GM12878 (cell line): ENCODE results near the gene RASAL1. TPM values are rescaled to one million over a fixed set of nuclear protein-coding genes. Genes with fewer than 3 reads are reported as not detected.

ENCODE experiments used
- ATAC-seq: fragments of 200-7000 bp; cut with Tn5 transposase; 3 replicates; pipeline ENCODE4 v1.9.1; 2020; ENCODE audit warnings: mild to moderate bottlenecking, moderate library complexity
- BruUV-seq: library from RNA; stranded (reverse); fragments of 400-500 nt; replicated peaks from 2 replicates; lab custom pipeline; 2021; lab: Mats Ljungman, UMichigan
- CTCF ChIA-PET: fragments of 300-600 bp; sonication (Branson Sonifier 250); formaldehyde crosslinking; extraction: SDS; loops from one replicate; lab custom pipeline; 2021; ENCODE audit warnings: inconsistent platforms; lab: Yijun Ruan, JAX
- POLR2A ChIA-PET: fragments of 350-600 bp; formaldehyde crosslinking; extraction: SDS; loops from one replicate; lab custom pipeline; 2021; ENCODE audit warnings: inconsistent platforms; lab: Charles Lee
- RAD21 ChIA-PET: fragments of 300-600 bp; sonication (Branson Sonifier 250); formaldehyde crosslinking; loops from one replicate; lab custom pipeline; 2023; ENCODE audit warnings: antibody characterized with exemption; ENCODE audit not compliant: unreplicated experiment; lab: Charles Lee
- SMC1A ChIA-PET: fragments of 300-600 bp; sonication (Branson Sonifier 250); formaldehyde crosslinking; loops from one replicate; lab custom pipeline; 2023; ENCODE audit not compliant: unreplicated experiment, uncharacterized antibody; lab: Charles Lee
- DNase-seq: peaks from one replicate; pipeline ENCODE4 v3.0.0-alpha.2; 2011; ENCODE audit warnings: low read depth, low spot score
- FAIRE-seq: peaks from 3 replicates; lab custom pipeline; 2011; peaks lifted over from hg19 to GRCh38; lab: Jason Lieb, UNC
- H2AFZ ChIP-seq: 2 replicates; pipeline ENCODE4 v1.6.0; 2011; ENCODE audit warnings: low read depth, low read length, control low read depth; ENCODE audit not compliant: control insufficient read depth
- H3K27ac ChIP-seq: 2 replicates; pipeline ENCODE4 v1.5.1; 2011; ENCODE audit warnings: control low read depth; ENCODE audit not compliant: control insufficient read depth, insufficient read depth
- H3K27me3 ChIP-seq, 2 experiments: replicated peaks in 1 of 2; 2 replicates each; pipeline versions ENCODE4 v1.6.0 to v1.6.1; 2011; ENCODE audit warnings: low read length in 1 of 2; ENCODE audit not compliant: control insufficient read depth in 2 of 2, insufficient read depth in 2 of 2
- H3K36me3 ChIP-seq, 2 experiments: 2 replicates each; pipeline ENCODE4 v1.5.1; 2011; ENCODE audit warnings: low read length in 1 of 2; ENCODE audit not compliant: control insufficient read depth in 2 of 2, insufficient read depth in 2 of 2
- H3K4me1 ChIP-seq: 2 replicates; pipeline ENCODE4 v1.6.1; 2011; ENCODE audit warnings: mild to moderate bottlenecking, low read length, moderate library complexity, mixed read lengths; ENCODE audit not compliant: control insufficient read depth, insufficient read depth
- H3K4me2 ChIP-seq: 2 replicates; pipeline ENCODE4 v1.6.0; 2011; ENCODE audit warnings: control low read depth; ENCODE audit not compliant: control insufficient read depth, insufficient read depth
- H3K4me3 ChIP-seq: fragments of 200-600 bp; sonication (generic); 2 replicates; pipeline ENCODE4 v1.5.1; 2016
- H3K79me2 ChIP-seq: 2 replicates; pipeline ENCODE4 v1.6.0; 2011; ENCODE audit warnings: low read length; ENCODE audit not compliant: control insufficient read depth, insufficient read depth
- H3K9ac ChIP-seq: 2 replicates; pipeline ENCODE4 v1.8.0; 2011; ENCODE audit warnings: low read length, control low read depth, mixed read lengths; ENCODE audit not compliant: control insufficient read depth, insufficient read depth
- H3K9me3 ChIP-seq: replicated peaks from 3 replicates; pipeline ENCODE4 v1.5.1; 2011; ENCODE audit warnings: mild to moderate bottlenecking, low read length; ENCODE audit not compliant: control insufficient read depth, insufficient read depth
- H4K20me1 ChIP-seq: 2 replicates; pipeline ENCODE4 v1.6.0; 2011; ENCODE audit not compliant: control insufficient read depth, insufficient read depth
- BCL3 ChIP-seq: IDR thresholded peaks from 2 replicates; pipeline ENCODE4 v1.6.1; 2011; ENCODE audit warnings: borderline replicate concordance, low read depth, mild to moderate bottlenecking, moderate library complexity, low read length; ENCODE audit not compliant: insufficient read depth, poor library complexity, severe bottlenecking
- CREM ChIP-seq: IDR thresholded peaks from 2 replicates; pipeline ENCODE4 v1.6.1; 2014; ENCODE audit warnings: antibody characterized with exemption, low read depth
- ELK1 ChIP-seq: IDR thresholded peaks from 2 replicates; pipeline ENCODE4 v1.6.1; 2012; ENCODE audit warnings: low read depth, low read length, improper control_type of control experiment
- FOS ChIP-seq: IDR thresholded peaks from 3 replicates; pipeline ENCODE4 v1.6.1; 2011; ENCODE audit warnings: borderline replicate concordance; ENCODE audit not compliant: insufficient read length; ENCODE audit errors: extremely low read depth
- HCFC1 ChIP-seq: fragments of 150-350 bp; IDR thresholded peaks from 2 replicates; pipeline ENCODE4 v1.6.1; 2014; ENCODE audit warnings: low read length
- HDGF ChIP-seq: fragments of 450-650 bp; IDR thresholded peaks from 2 replicates; pipeline ENCODE4 v1.6.1; 2016; ENCODE audit warnings: antibody characterized with exemption
- IRF5 ChIP-seq: fragments of 450-650 bp; IDR thresholded peaks from 2 replicates; pipeline ENCODE4 v1.6.1; 2017; ENCODE audit warnings: borderline replicate concordance
- MEF2B ChIP-seq: fragments of 450-650 bp; IDR thresholded peaks from 2 replicates; pipeline ENCODE4 v1.6.1; 2018; ENCODE audit warnings: mild to moderate bottlenecking, moderate library complexity; ENCODE audit not compliant: partially characterized antibody, poor library complexity, severe bottlenecking
- MTA2 ChIP-seq: fragments of 450-650 bp; IDR thresholded peaks from 2 replicates; pipeline ENCODE4 v1.6.1; 2016; ENCODE audit warnings: low read depth, mild to moderate bottlenecking, moderate library complexity
- POLR2AphosphoS2 ChIP-seq: IDR thresholded peaks from 2 replicates; pipeline ENCODE4 v1.6.1; 2011; ENCODE audit warnings: low read depth, mild to moderate bottlenecking, low read length, improper control_type of control experiment, moderate library complexity
- STAT1 ChIP-seq: fragments of 450-650 bp; conservative IDR thresholded peaks from 2 replicates; pipeline ENCODE4 v1.6.1; 2014; ENCODE audit warnings: antibody characterized with exemption, mild to moderate bottlenecking
- TBL1XR1 ChIP-seq: IDR thresholded peaks from 2 replicates; pipeline ENCODE4 v1.6.1; 2012; ENCODE audit warnings: low read depth, low read length, improper control_type of control experiment
- YBX1 ChIP-seq: fragments of 450-650 bp; IDR thresholded peaks from 2 replicates; pipeline ENCODE4 v1.6.1; 2016; ENCODE audit warnings: antibody characterized with exemption
- ZBED1 ChIP-seq: IDR thresholded peaks from 2 replicates; pipeline ENCODE4 v1.6.1; 2016; ENCODE audit warnings: borderline replicate concordance
- ZBTB11 ChIP-seq: fragments of 450-650 bp; formaldehyde crosslinking; IDR thresholded peaks from 2 replicates; pipeline ENCODE4 v1.5.0; 2022; ENCODE audit warnings: mild to moderate bottlenecking, missing genetic modification characterization
- ZSCAN29 ChIP-seq: fragments of 450-650 bp; IDR thresholded peaks from 2 replicates; pipeline ENCODE4 v1.6.1; 2017; ENCODE audit warnings: mild to moderate bottlenecking, moderate library complexity
- WGBS: methylation state at CpG from one replicate; pipeline ENCODE4 v1.1.6; 2016; ENCODE audit warnings: low lambda C conversion rate; ENCODE audit not compliant: insufficient replicate concordance, insufficient coverage; ENCODE audit errors: missing lambda C conversion rate; 5-methylcytosine and 5-hydroxymethylcytosine counted together
- in situ Hi-C: fragments of 300-500 bp; cut with MboI; formaldehyde crosslinking; loops from 9 replicates; pipeline ENCODE4 v1.14.3; 2018; ENCODE audit warnings: mixed read lengths
- intact Hi-C: fragments of 100-400 bp; cut with micrococcal nuclease; formaldehyde crosslinking; loops from one replicate; pipeline ENCODE4 v1.14.2; 2022; ENCODE audit not compliant: unreplicated experiment
- polyA plus RNA-seq, 11 experiments: library from polyadenylated mRNA; depleted of rRNA in 4 of 11; unstranded in 6 of 11; stranded (reverse) in 5 of 11; fragments of >200 nt; fragmentation: Nextera tagmentation in 4 of 11; fragmentation: Illumina TruSeq in 1 of 11; extraction: Ambion mirVana in 4 of 11; extraction: Trizol in 1 of 11; gene quantifications; 1 replicate in 1 of 11; 2 replicates in 10 of 11; pipeline versions ENCODE4 v1.2.1 to v1.2.3, GENCODE V29; 2011 to 2016; ENCODE audit warnings: inconsistent platforms in 2 of 11, missing spikeins in 2 of 11, low read depth in 1 of 11
- total RNA-seq, 4 experiments: library from RNA; depleted of rRNA in 3 of 4; stranded (reverse); fragments of >200 nt in 3 of 4; fragmentation: Illumina TruSeq in 1 of 4; extraction: Trizol in 1 of 4; gene quantifications; 2 replicates each; pipeline versions ENCODE4 v1.2.1 to v1.2.3, GENCODE V29; 2013 to 2021

RASAL1 gene
- total and polyA plus RNA-seq, 10 of the 15 experiments (the other 5 are each of a cell fraction or from before 2014, with no cell fraction given) = 0.12 to 1.0 (median 0.52) TPM; not detected in 6

GRCh38 chr12:113105606-113106271 is 29.8 kb downstream of the RASAL1 start:
- in situ Hi-C loops = no loop called here
- ChIA-PET CTCF (interaction anchor here (1.3 to 2.7 kb wide), 3 partner anchors 25 to 68 kb away, joined by 4 to 16 read pairs (median 6); no protein-coding TSS in a partner anchor), SMC1A (interaction anchor here (1.1 kb wide), 1 partner anchor 70 kb away, joined by 3 read pairs; no protein-coding TSS in a partner anchor), RAD21 (interaction anchor here (0.8 kb wide), 1 partner anchor 26 kb away, joined by 3 read pairs; no protein-coding TSS in a partner anchor), POLR2A (no interaction called here)
- WGBS = 74% methylated on average over 15 of the region's 15 CpGs
- no peak overlapping the region for H2AFZ ChIP-seq
- H3K9me3 ChIP-seq = no peaks in the 10 kb centered on the region
- no peaks in the 10 kb centered on the region for H3K36me3 ChIP-seq
- no peak overlapping the region for H3K4me2 ChIP-seq
- DNase-seq (no peak), FAIRE-seq (no peak), ATAC-seq (no peak)
- no peaks in the 10 kb centered on the region for H4K20me1 ChIP-seq
- H3K4me3 ChIP-seq = no peak overlapping the region
- no peak for TF ChIP-seq STAT1
- TF ChIP-seq ZBTB11 (CRISPR knock-in tag) = no peak
- TF ChIP-seq MEF2B = no peak
- TF ChIP-seq POLR2AphosphoS2 = no peak
- no peak for TF ChIP-seq ELK1
- TF ChIP-seq YBX1 = no peak
- TF ChIP-seq IRF5 = no peak
- TF ChIP-seq CREM = no peak
- no peak for TF ChIP-seq HCFC1
- no peak for TF ChIP-seq MTA2
- no peak for TF ChIP-seq HDGF
- TF ChIP-seq ZBED1 = no peak
- no peak for TF ChIP-seq TBL1XR1
- no peak for TF ChIP-seq FOS
- TF ChIP-seq BCL3 = no peak
- no peak for TF ChIP-seq ZSCAN29
- peaks cover 10% of the 10 kb centered on the region; the same call in 1 of the 2 replicates for H3K4me1 ChIP-seq
- no TSS peak for BruUV-seq
- no peaks in the 10 kb centered on the region for H3K27me3 ChIP-seq
- H3K27ac ChIP-seq = no peak overlapping the region
- no peak overlapping the region for H3K9ac ChIP-seq
- intact Hi-C loops = loop anchor here (5.0 kb wide), 1 partner anchor 47 kb away; no protein-coding TSS in a partner anchor
- H3K79me2 ChIP-seq = no peaks in the 10 kb centered on the region
